H1 (cell line): ENCODE data around the gene KRTAP21-3. TPM values are rescaled to one million over a fixed set of nuclear protein-coding genes. Genes with fewer than 3 reads are reported as not detected.

Experiments
- CTCF ChIA-PET: fragments of 300-600 bp; sonication (Branson Sonifier 250); formaldehyde crosslinking; loops from one replicate; lab custom pipeline; 2021; ENCODE audit not compliant: partially characterized antibody; lab: Charles Lee
- POLR2A ChIA-PET: fragments of 300-600 bp; sonication (Branson Sonifier 250); formaldehyde crosslinking; loops from one replicate; lab custom pipeline; 2021; ENCODE audit warnings: inconsistent platforms; ENCODE audit not compliant: partially characterized antibody; lab: Charles Lee
- DNase-seq, 2 experiments: peaks; one replicate each; pipeline versions ENCODE4 v3.0.0 to v3.0.0-alpha.2; 2010 to 2022; ENCODE audit warnings: low spot score in 2 of 2, low read depth in 1 of 2, mixed read lengths in 1 of 2
- FAIRE-seq: peaks from 2 replicates; lab custom pipeline; 2011; peaks lifted over from hg19 to GRCh38; lab: Jason Lieb, UNC
- H2AFZ ChIP-seq: 2 replicates; pipeline ENCODE4 v1.8.1; 2012; ENCODE audit warnings: low read length, inconsistent platforms
- H2AK5ac ChIP-seq: 2 replicates; pipeline ENCODE4 v1.6.1; 2013; ENCODE audit warnings: low read depth, low read length
- H2BK120ac ChIP-seq: replicated peaks from 2 replicates; pipeline ENCODE3; 2013; ENCODE audit warnings: low read depth, low read length, inconsistent platforms
- H2BK12ac ChIP-seq: 2 replicates; pipeline ENCODE4 v1.6.1; 2013; ENCODE audit warnings: low read depth, low read length
- H2BK15ac ChIP-seq: 2 replicates; pipeline ENCODE4 v1.6.1; 2013; ENCODE audit warnings: low read length
- H2BK20ac ChIP-seq: 2 replicates; pipeline ENCODE4 v1.6.1; 2013; ENCODE audit warnings: low read length
- H2BK5ac ChIP-seq: 2 replicates; pipeline ENCODE4 v1.6.1; 2013; ENCODE audit warnings: low read depth, low read length
- H3K14ac ChIP-seq: 2 replicates; pipeline ENCODE4 v1.6.1; 2013; ENCODE audit warnings: inconsistent platforms; ENCODE audit not compliant: insufficient read length
- H3K18ac ChIP-seq: 2 replicates; pipeline ENCODE4 v1.6.1; 2013; ENCODE audit warnings: low read length; ENCODE audit errors: extremely low read depth
- H3K23ac ChIP-seq: 2 replicates; pipeline ENCODE4 v1.6.1; 2013; ENCODE audit warnings: inconsistent platforms; ENCODE audit not compliant: insufficient read length
- H3K23me2 ChIP-seq: 2 replicates; pipeline ENCODE4 v1.6.1; 2013; ENCODE audit warnings: low read depth, low read length
- H3K27ac ChIP-seq: 2 replicates; pipeline ENCODE4 v1.6.1; 2011; ENCODE audit warnings: low read depth, low read length, inconsistent platforms
- H3K27me3 ChIP-seq, 4 experiments: replicated peaks in 1 of 4; 1 replicate in 1 of 4; 2 replicates in 3 of 4; pipeline versions ENCODE4 v1.6.1 to v1.8.1; 2011 to 2013; ENCODE audit warnings: low read length in 3 of 4, mild to moderate bottlenecking in 3 of 4, inconsistent platforms in 2 of 4, mixed read lengths in 2 of 4, moderate library complexity in 1 of 4; ENCODE audit not compliant: control insufficient read depth in 3 of 4, insufficient read depth in 3 of 4; ENCODE audit errors: extremely low read depth in 1 of 4
- H3K36me3 ChIP-seq, 4 experiments: 2 replicates each; pipeline versions ENCODE4 v1.6.1 to v1.8.1; 2011 to 2013; ENCODE audit warnings: mild to moderate bottlenecking in 4 of 4, low read length in 3 of 4, moderate library complexity in 2 of 4, control low read depth in 1 of 4, inconsistent platforms in 1 of 4; ENCODE audit not compliant: insufficient read depth in 4 of 4, control insufficient read depth in 2 of 4
- H3K4ac ChIP-seq: replicated peaks from 2 replicates; pipeline ENCODE3; 2013; ENCODE audit warnings: low read length, low read depth, mixed read lengths, inconsistent platforms; ENCODE audit not compliant: insufficient read length
- H3K4me1 ChIP-seq, 4 experiments: replicated peaks in 1 of 4; 1 replicate in 1 of 4; 2 replicates in 3 of 4; pipeline versions ENCODE4 v1.6.1 to v1.8.1; 2011 to 2013; ENCODE audit warnings: low read length in 3 of 4, inconsistent platforms in 2 of 4, mixed read lengths in 1 of 4; ENCODE audit not compliant: insufficient read depth in 4 of 4, control insufficient read depth in 3 of 4
- H3K4me2 ChIP-seq, 2 experiments: 2 replicates each; pipeline versions ENCODE4 v1.6.1 to v1.8.1; 2011 to 2013; ENCODE audit warnings: low read depth in 2 of 2, low read length in 2 of 2, control low read depth in 1 of 2, inconsistent platforms in 1 of 2, mild to moderate bottlenecking in 1 of 2; ENCODE audit not compliant: insufficient read depth in 1 of 2
- H3K4me3 ChIP-seq, 4 experiments: fragments of 200-600, 300-600 bp in 1 of 4; sonication (generic), shearing (Covaris generic), sonication (Bioruptor Twin) in 1 of 4; 2 replicates each; pipeline versions ENCODE4 v1.5.1 to v1.8.1; 2011 to 2016; ENCODE audit warnings: low read length in 4 of 4, low read depth in 3 of 4, control low read depth in 2 of 4, inconsistent platforms in 2 of 4, mild to moderate bottlenecking in 2 of 4, mixed read lengths in 1 of 4, moderate library complexity in 1 of 4; ENCODE audit not compliant: insufficient read depth in 2 of 4; ENCODE audit errors: extremely low read depth in 1 of 4
- H3K56ac ChIP-seq: replicated peaks from 2 replicates; pipeline ENCODE3; 2013; ENCODE audit warnings: low read depth, mild to moderate bottlenecking, mixed read lengths, low read length, inconsistent platforms; ENCODE audit not compliant: insufficient read length
- H3K79me1 ChIP-seq: 2 replicates; pipeline ENCODE4 v1.6.1; 2013; ENCODE audit warnings: low read depth, low read length, control low read depth
- H3K79me2 ChIP-seq, 2 experiments: 2 replicates each; pipeline versions ENCODE4 v1.6.1 to v1.8.1; 2012 to 2013; ENCODE audit warnings: low read length in 2 of 2, mild to moderate bottlenecking in 2 of 2, inconsistent platforms in 1 of 2; ENCODE audit not compliant: insufficient read depth in 2 of 2, control insufficient read depth in 1 of 2
- H3K9ac ChIP-seq, 4 experiments: replicated peaks in 1 of 4; 1 replicate in 1 of 4; 2 replicates in 3 of 4; pipeline versions ENCODE4 v1.6.1 to v1.8.1; 2011 to 2013; ENCODE audit warnings: low read depth in 3 of 4, low read length in 3 of 4, control low read depth in 2 of 4, mild to moderate bottlenecking in 2 of 4, moderate library complexity in 2 of 4, inconsistent platforms in 1 of 4; ENCODE audit errors: extremely low read depth in 1 of 4
- H3K9me3 ChIP-seq, 2 experiments: 2 replicates each; pipeline versions ENCODE4 v1.6.1 to v1.8.1; 2012 to 2013; ENCODE audit warnings: mild to moderate bottlenecking in 2 of 2, moderate library complexity in 2 of 2, control low read depth in 1 of 2, inconsistent platforms in 1 of 2, low read depth in 1 of 2, low read length in 1 of 2, mixed read lengths in 1 of 2; ENCODE audit not compliant: insufficient read depth in 2 of 2
- H4K20me1 ChIP-seq, 2 experiments: replicated peaks in 1 of 2; 2 replicates each; pipeline versions ENCODE3 to v1.8.1; 2011 to 2013; ENCODE audit warnings: inconsistent platforms in 2 of 2, low read length in 2 of 2, mild to moderate bottlenecking in 1 of 2; ENCODE audit not compliant: insufficient read depth in 2 of 2, control insufficient read depth in 1 of 2
- H4K5ac ChIP-seq: 2 replicates; pipeline ENCODE4 v1.6.1; 2013; ENCODE audit warnings: low read length, low read depth, mixed read lengths, inconsistent platforms; ENCODE audit not compliant: insufficient read length
- H4K8ac ChIP-seq: 2 replicates; pipeline ENCODE4 v1.8.0; 2013; ENCODE audit warnings: mild to moderate bottlenecking, moderate library complexity, low read length, inconsistent platforms; ENCODE audit not compliant: insufficient read depth; ENCODE audit errors: extremely low read depth
- H4K91ac ChIP-seq: replicated peaks from 2 replicates; pipeline ENCODE3; 2013; ENCODE audit warnings: low read length, mixed read lengths, inconsistent platforms; ENCODE audit not compliant: insufficient read length
- CREB1 ChIP-seq: IDR thresholded peaks from 2 replicates; pipeline ENCODE4 v1.6.1; 2012; ENCODE audit warnings: inconsistent platforms
- CTBP2 ChIP-seq: IDR thresholded peaks from 2 replicates; pipeline ENCODE4 v1.7.0; 2011; ENCODE audit warnings: borderline replicate concordance, mild to moderate bottlenecking, moderate library complexity, mixed read lengths, low read length; ENCODE audit not compliant: insufficient read depth, insufficient read length
- EZH2 ChIP-seq: fragments of 200-600 bp; sonication (generic); IDR thresholded peaks from 2 replicates; pipeline ENCODE4 v1.7.1; 2012; ENCODE audit warnings: low read depth, mild to moderate bottlenecking, moderate library complexity, low read length, inconsistent platforms; ENCODE audit not compliant: severe bottlenecking
- GTF2F1 ChIP-seq: IDR thresholded peaks from 2 replicates; pipeline ENCODE4 v1.6.1; 2012; ENCODE audit warnings: low read depth, low read length, improper control_type of control experiment, borderline replicate concordance
- MAFK ChIP-seq: IDR thresholded peaks from 2 replicates; pipeline ENCODE4 v1.6.1; 2012; ENCODE audit warnings: low read depth, mild to moderate bottlenecking, improper control_type of control experiment, low read length
- POLR2A ChIP-seq, 2 experiments: IDR thresholded peaks; 1 replicate in 1 of 2; 2 replicates in 1 of 2; pipeline ENCODE4 v1.6.1; 2011; ENCODE audit warnings: low read depth in 2 of 2, low read length in 2 of 2, mild to moderate bottlenecking in 2 of 2; ENCODE audit errors: control extremely low read depth in 1 of 2
- RXRA ChIP-seq: IDR thresholded peaks from 2 replicates; pipeline ENCODE4 v1.6.1; 2011; ENCODE audit warnings: low read depth, mild to moderate bottlenecking, low read length, moderate library complexity; ENCODE audit not compliant: insufficient read depth
- SP1 ChIP-seq: IDR thresholded peaks from 2 replicates; pipeline ENCODE4 v1.6.1; 2011; ENCODE audit warnings: low read depth, low read length
- SRF ChIP-seq: IDR thresholded peaks from 2 replicates; pipeline ENCODE4 v1.6.1; 2011; ENCODE audit warnings: mild to moderate bottlenecking, low read depth, low read length, moderate library complexity
- TAF1 ChIP-seq: IDR thresholded peaks from 2 replicates; pipeline ENCODE4 v1.6.1; 2011; ENCODE audit warnings: mild to moderate bottlenecking, low read depth, low read length
- TBP ChIP-seq: IDR thresholded peaks from 2 replicates; pipeline ENCODE4 v1.6.1; 2011; ENCODE audit warnings: low read depth, low read length, improper control_type of control experiment
- ZNF274 ChIP-seq: IDR thresholded peaks from 2 replicates; pipeline ENCODE4 v1.7.0; 2012; ENCODE audit warnings: low read length, borderline replicate concordance; ENCODE audit errors: extremely low read depth
- WGBS, 2 experiments: shearing (Covaris generic) in 1 of 2; methylation state at CpG; one replicate each; pipeline versions ENCODE4 v1.1.6 to v1.1.7; 2013 to 2015; ENCODE audit warnings: low lambda C conversion rate in 2 of 2, mixed read lengths in 2 of 2, inconsistent platforms in 1 of 2, low coverage in 1 of 2, missing lambda C conversion rate in 1 of 2; ENCODE audit not compliant: insufficient replicate concordance in 2 of 2, insufficient coverage in 1 of 2, insufficient read length in 1 of 2; ENCODE audit errors: extremely low coverage in 1 of 2, missing lambda C conversion rate in 1 of 2; 5-methylcytosine and 5-hydroxymethylcytosine counted together
- polyA plus RNA-seq, 7 experiments: library from polyadenylated mRNA; depleted of rRNA in 3 of 7; stranded (reverse) in 5 of 7; unstranded in 2 of 7; fragments of >200 nt in 5 of 7; fragments of 200-250 nt in 2 of 7; gene quantifications; 1 replicate in 5 of 7; 2 replicates in 1 of 7; 4 replicates in 1 of 7; pipeline versions ENCODE4 v1.2.1 to v1.2.3, GENCODE V29; 2011 to 2013; ENCODE audit warnings: missing spikeins in 2 of 7, mixed read lengths in 2 of 7
- total RNA-seq: library from RNA; stranded (reverse); fragmentation: NEBNext Ultra II Directional; extraction: Animal tissue kit (Norgen Biotek cat#: 25700); gene quantifications from 2 replicates; pipeline ENCODE4 v1.2.1, GENCODE V29; 2021
- TF ChIP-seq, protein P1 (sequence below): IDR thresholded peaks from 2 replicates; pipeline ENCODE4 v1.6.1; 2011; ENCODE audit warnings: low read depth, mild to moderate bottlenecking, low read length; ENCODE audit not compliant: insufficient read depth

The KRTAP21-3 gene
- total and polyA plus RNA-seq, 2 of the 8 experiments (the other 6 are each of a cell fraction or from before 2014, with no cell fraction given), result not detected

DNA sequence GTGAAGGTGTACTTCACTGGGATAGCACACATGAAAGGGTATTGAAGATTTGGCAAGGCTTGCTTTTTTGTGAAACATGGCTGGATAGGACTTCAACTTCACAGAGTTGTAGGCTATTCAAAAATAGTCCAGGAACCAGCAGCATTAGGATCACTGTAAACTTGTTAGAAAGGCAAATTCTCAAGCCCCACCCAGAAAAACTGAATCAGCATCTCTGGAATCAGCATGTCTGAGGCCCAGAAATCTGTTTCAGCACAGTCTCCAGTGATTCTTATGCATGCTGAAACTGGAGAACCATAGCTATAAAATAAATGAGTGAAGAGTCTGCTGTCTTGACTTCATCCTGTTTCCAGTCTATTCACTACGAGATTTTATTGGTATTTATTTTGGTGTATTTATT, 8.1 kb upstream of the KRTAP21-3 start:
- no peaks in the 10 kb centered on the region for H4K20me1 ChIP-seq
- no peak for DNase-seq

More for the DNA sequence above, 8.1 kb upstream of the KRTAP21-3 start:
- H2BK5ac ChIP-seq, result no peak overlapping the region
- no peak overlapping the region for H4K5ac ChIP-seq
- H3K14ac ChIP-seq, result no peak overlapping the region
- no peaks in the 10 kb centered on the region for H3K9me3 ChIP-seq
- H4K91ac ChIP-seq, result no peak overlapping the region
- no peak overlapping the region for H3K4me3 ChIP-seq
- H3K27ac ChIP-seq, result no peak overlapping the region
- TF ChIP-seq EZH2 (no peak), MAFK (no peak), TBP (no peak), SP1 (no peak), POLR2A (IDR thresholded peaks at IDR 0.05; ENCODE audit: control extremely low read depth in 1 of 2, low read depth in 2 of 2, low read length in 2 of 2) (no peak), TAF1 (no peak), GTF2F1 (no peak), ZNF274 (no peak), CTBP2 (no peak), CREB1 (no peak), SRF (no peak), RXRA (no peak)
- TF ChIP-seq, protein P1, sequence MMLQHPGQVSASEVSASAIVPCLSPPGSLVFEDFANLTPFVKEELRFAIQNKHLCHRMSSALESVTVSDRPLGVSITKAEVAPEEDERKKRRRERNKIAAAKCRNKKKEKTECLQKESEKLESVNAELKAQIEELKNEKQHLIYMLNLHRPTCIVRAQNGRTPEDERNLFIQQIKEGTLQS, result no peak
- TF ChIP-seq, all 59 proteins: peak for 0
- Histone ChIP-seq H3K4me2 (no peak overlapping the region), H3K23me2 (no peaks in the 10 kb centered on the region; the same call in 1 of the 2 replicates), H3K79me1 (no peaks in the 10 kb centered on the region), H3K56ac (no peak overlapping the region), H3K79me2 (no peaks in the 10 kb centered on the region), H2AFZ (no peak overlapping the region), H3K4me1 (no peaks in the 10 kb centered on the region), H3K27me3 (no peaks in the 10 kb centered on the region), H2BK120ac (no peak overlapping the region), H2BK20ac (no peak overlapping the region), H2BK12ac (no peak overlapping the region), H3K4ac (no peak overlapping the region), H3K18ac (no peak overlapping the region), H3K23ac (no peak overlapping the region), H2BK15ac (no peak overlapping the region), H2AK5ac (no peak overlapping the region), H3K9ac (no peak overlapping the region), H3K36me3 (no peaks in the 10 kb centered on the region), H4K8ac (no peak overlapping the region)
- POLR2A ChIA-PET, result no interaction called here
- FAIRE-seq, result no peak
- 82% methylated on average over 1 of the region's 1 CpG; no CpG with 5 or more reads in 1 of the 2 experiments for WGBS, 2 experiments
- CTCF ChIA-PET, result no interaction called here
